Motor neuron (in vitro differentiated cells): ENCODE data around the gene HAPLN2. TPM values are rescaled to one million over a fixed set of nuclear protein-coding genes. Genes with fewer than 3 reads are reported as not detected.

ENCODE experiments used
- ATAC-seq, 8 experiments: fragments of 200-7000 bp; cut with Tn5 transposase; replicated peaks in 6 of 8; 2 replicates each; pipeline ENCODE4 v1.8.0; 2021; ENCODE audit warnings: mild to moderate bottlenecking in 8 of 8, moderate library complexity in 8 of 8
- H3K27ac ChIP-seq, 2 donors: fragments of 250-450 bp; sonication (Bioruptor Pico); 2 replicates each; pipeline ENCODE4 v1.9.0; 2021; ENCODE audit warnings: antibody characterized with exemption in 2 of 2, mild to moderate bottlenecking in 2 of 2, moderate library complexity in 1 of 2
- H3K4me1 ChIP-seq, 2 donors: fragments of 250-450 bp; sonication (Bioruptor Pico); replicated peaks in 1 of 2; 2 replicates each; pipeline ENCODE4 v1.6.1; 2021; ENCODE audit warnings: antibody characterized with exemption in 2 of 2, mild to moderate bottlenecking in 2 of 2, moderate library complexity in 1 of 2
- H3K4me3 ChIP-seq, 5 donors: fragments of 250-450 bp; sonication (Bioruptor Pico); 2 replicates each; pipeline ENCODE4 v1.9.0; 2021; ENCODE audit warnings: antibody characterized with exemption in 5 of 5, mild to moderate bottlenecking in 5 of 5, moderate library complexity in 4 of 5
- WGBS, 10 experiments: fragments of 450-650 bp; shearing (Covaris generic); methylation state at CpG; one replicate each; pipeline ENCODE4 v1.0.0; 2022; 5-methylcytosine and 5-hydroxymethylcytosine counted together
- in situ Hi-C, 9 experiments: fragments of 400-800 bp; cut with MboI; loops; one replicate each; pipeline ENCODE4 v1.15.0; 2021; ENCODE audit warnings: low sequenced_read_pairs in 9 of 9, low pct_unique_long_range_greater_than_20kb in 2 of 9; ENCODE audit not compliant: unreplicated experiment in 9 of 9
- total RNA-seq, 8 experiments: library from RNA; unstranded; fragments of 300-600 nt; gene quantifications; 2 replicates each; pipeline versions ENCODE4 v1.2.3 to v1.2.4, GENCODE V29; 2022

The HAPLN2 gene
- total RNA-seq, 8 experiments from 2014 or later: 0.46 to 8.7 (median 3.3) TPM; not detected in 1

- Histone ChIP-seq H3K27ac (no peak overlapping the region), H3K4me3 (no peak overlapping the region), H3K4me1 (peaks cover 9 to 13% of the 10 kb centered on the region in 2 donors)
- in situ Hi-C loops: no loop called here
- ATAC-seq: no peak
- WGBS, 10 experiments: 0 to 60% (median 17%) methylated on average over 1 of the region's 1 CpG; no CpG with 5 or more reads in 5 of the 10 experiments
Observed at GRCh38 chr1:156644640-156645039, 25.4 kb downstream of the HAPLN2 start.

GRCh38 chr1:156645056-156645455 is 25.8 kb downstream of the HAPLN2 start:
- no peak overlapping the region for H3K4me3 ChIP-seq
- H3K27ac ChIP-seq: no peak overlapping the region
- in situ Hi-C loops: no loop called here
- WGBS, 10 experiments: 31 to 60% (median 52%) methylated on average over 1 to 3 of the region's 3 CpGs; no CpG with 5 or more reads in 7 of the 10 experiments
- peaks cover 9 to 13% of the 10 kb centered on the region in 2 donors for H3K4me1 ChIP-seq
- ATAC-seq: no peak

GRCh38 chr1:156645666-156646065 is 26.5 kb downstream of the HAPLN2 start:
- Histone ChIP-seq H3K27ac (no peak overlapping the region), H3K4me3 (no peak overlapping the region), H3K4me1 (peaks cover 9 to 13% of the 10 kb centered on the region in 2 donors)
- WGBS, 10 experiments: 20 to 88% (median 50%) methylated on average over 1 of the region's 1 CpG; no CpG with 5 or more reads in 4 of the 10 experiments
- ATAC-seq: no peak
- in situ Hi-C loops: no loop called here

GRCh38 chr1:156646738-156647211 is 27.6 kb downstream of the HAPLN2 start:
- peaks cover 4 to 7% of the 10 kb centered on the region in 2 donors for H3K4me1 ChIP-seq
- no peak overlapping the region for H3K4me3 ChIP-seq
- in situ Hi-C loops: no loop called here
- ATAC-seq: no peak
- 30 to 57% (median 46%) methylated on average over 2 to 26 of the region's 51 CpGs; no CpG with 5 or more reads in 7 of the 10 experiments for WGBS, 10 experiments
- no peak overlapping the region for H3K27ac ChIP-seq

- ATAC-seq: no peak
- peaks cover 2 to 6% of the 10 kb centered on the region in 2 donors for H3K4me1 ChIP-seq
- no peak overlapping the region for H3K4me3 ChIP-seq
- H3K27ac ChIP-seq: no peak overlapping the region
- WGBS, 10 experiments: 0 to 80% (median 47%) methylated on average over 1 to 8 of the region's 10 CpGs; no CpG with 5 or more reads in 4 of the 10 experiments
- in situ Hi-C loops: no loop called here
Observed at GRCh38 chr1:156647351-156647750, 28.1 kb downstream of the HAPLN2 start.

- H3K4me1 ChIP-seq: no peaks in the 10 kb centered on the region
- no peak overlapping the region for H3K27ac ChIP-seq
- ATAC-seq: no peak
- in situ Hi-C loops: no loop called here
- H3K4me3 ChIP-seq: no peak overlapping the region
- WGBS, 10 experiments: 6 to 90% (median 77%) methylated on average over 2 to 9 of the region's 10 CpGs; no CpG with 5 or more reads in 6 of the 10 experiments
Observed at GRCh38 chr1:156648496-156648895, 29.3 kb downstream of the HAPLN2 start.

GRCh38 chr1:156648951-156649350 is 29.7 kb downstream of the HAPLN2 start:
- Histone ChIP-seq H3K4me3 (no peak overlapping the region), H3K4me1 (no peaks in the 10 kb centered on the region), H3K27ac (no peak overlapping the region)
- 0 to 80% (median 0%) methylated on average over 1 to 2 of the region's 2 CpGs; no CpG with 5 or more reads in 3 of the 10 experiments for WGBS, 10 experiments
- ATAC-seq: no peak
- in situ Hi-C loops: no loop called here

GRCh38 chr1:156652131-156652991 is 33.1 kb downstream of the HAPLN2 start:
- ATAC-seq: peak in 2 of 8 experiments; percentile 63 to 64
- in situ Hi-C loops: no loop called here
- WGBS, 10 experiments: 5 to 49% (median 24%) methylated on average over 3 to 14 of the region's 16 CpGs; no CpG with 5 or more reads in 2 of the 10 experiments
- peaks cover 4 to 11% of the 10 kb centered on the region in 2 donors for H3K4me1 ChIP-seq
- no peak overlapping the region for H3K4me3 ChIP-seq
- no peak overlapping the region for H3K27ac ChIP-seq

GRCh38 chr1:156652992-156653355 is 33.8 kb downstream of the HAPLN2 start:
- 37 to 92% (median 59%) methylated on average over 2 to 8 of the region's 9 CpGs; no CpG with 5 or more reads in 4 of the 10 experiments for WGBS, 10 experiments
- in situ Hi-C loops: no loop called here

GRCh38 chr1:156654700-156655099 is 35.5 kb downstream of the HAPLN2 start:
- Histone ChIP-seq H3K4me1 (peaks cover 7 to 19% of the 10 kb centered on the region in 2 donors), H3K27ac (no peak overlapping the region), H3K4me3 (no peak overlapping the region)
- WGBS, 10 experiments: 38 to 75% (median 57%) methylated on average over 1 of the region's 1 CpG; no CpG with 5 or more reads in 7 of the 10 experiments
- ATAC-seq: no peak
- in situ Hi-C loops: no loop called here

More at GRCh38 chr1:156652992-156653355, 33.8 kb downstream of the HAPLN2 start:
- no peak for ATAC-seq
- no peak overlapping the region for H3K4me3 ChIP-seq
- no peak overlapping the region for H3K27ac ChIP-seq
- H3K4me1 ChIP-seq: peaks cover 4 to 16% of the 10 kb centered on the region in 2 donors

- ATAC-seq: no peak
- H3K4me1 ChIP-seq: peaks cover 10 to 24% of the 10 kb centered on the region in 2 donors
- WGBS, 10 experiments: 39 to 53% (median 44%) methylated on average over 2 of the region's 2 CpGs; no CpG with 5 or more reads in 6 of the 10 experiments
- in situ Hi-C loops: no loop called here
- H3K27ac ChIP-seq: no peak overlapping the region
- no peak overlapping the region for H3K4me3 ChIP-seq
Observed at GRCh38 chr1:156655151-156655903, 36.1 kb downstream of the HAPLN2 start.

GRCh38 chr1:156655904-156656516 is 36.8 kb downstream of the HAPLN2 start:
- Histone ChIP-seq H3K27ac (no peak overlapping the region), H3K4me3 (no peak overlapping the region), H3K4me1 (peaks cover 17 to 31% of the 10 kb centered on the region in 2 donors)
- 53 to 100% (median 57%) methylated on average over 1 to 7 of the region's 9 CpGs; no CpG with 5 or more reads in 5 of the 10 experiments for WGBS, 10 experiments
- in situ Hi-C loops: no loop called here
- ATAC-seq: no peak
